ENCODE results near the gene SLFN12L.

DNA sequence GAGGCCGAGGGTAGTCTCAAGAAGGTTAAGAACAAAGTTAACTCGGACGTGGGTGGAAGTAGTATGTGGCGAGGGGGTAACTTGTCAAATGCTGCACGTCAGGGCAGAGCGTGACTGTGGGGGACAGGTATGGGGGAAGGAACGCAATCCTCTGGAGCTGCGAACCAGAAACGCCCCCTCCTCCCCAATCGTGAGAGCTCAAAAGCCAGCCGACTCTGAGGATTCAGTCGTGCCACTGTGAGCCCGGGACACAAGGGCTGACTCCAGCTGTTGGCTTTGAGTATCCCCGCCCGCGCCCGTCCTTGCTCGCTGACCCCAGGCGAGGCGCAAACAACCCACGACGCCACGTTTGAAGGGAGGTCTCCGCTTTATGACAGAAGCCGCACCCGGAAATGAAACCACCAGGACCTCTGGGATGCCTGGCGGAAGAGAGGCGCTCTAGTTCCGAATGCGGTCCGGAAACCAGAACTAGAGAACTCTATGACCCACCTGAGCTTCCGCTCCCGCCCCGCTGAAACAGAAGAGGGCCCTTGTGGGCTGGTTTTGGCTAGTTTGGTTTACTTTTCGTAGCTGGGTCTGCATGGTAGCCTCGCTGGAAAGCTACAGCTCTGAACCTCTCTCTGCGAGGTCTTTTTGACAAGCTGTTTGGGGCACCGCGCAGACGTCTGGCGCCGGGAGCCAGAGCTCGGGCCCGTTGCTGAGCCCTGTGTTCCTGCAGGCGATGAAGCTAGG, 40.9 kb upstream of the SLFN12L start, which contains the start of gene PEX12:
- TF ChIP-seq, protein P1, sequence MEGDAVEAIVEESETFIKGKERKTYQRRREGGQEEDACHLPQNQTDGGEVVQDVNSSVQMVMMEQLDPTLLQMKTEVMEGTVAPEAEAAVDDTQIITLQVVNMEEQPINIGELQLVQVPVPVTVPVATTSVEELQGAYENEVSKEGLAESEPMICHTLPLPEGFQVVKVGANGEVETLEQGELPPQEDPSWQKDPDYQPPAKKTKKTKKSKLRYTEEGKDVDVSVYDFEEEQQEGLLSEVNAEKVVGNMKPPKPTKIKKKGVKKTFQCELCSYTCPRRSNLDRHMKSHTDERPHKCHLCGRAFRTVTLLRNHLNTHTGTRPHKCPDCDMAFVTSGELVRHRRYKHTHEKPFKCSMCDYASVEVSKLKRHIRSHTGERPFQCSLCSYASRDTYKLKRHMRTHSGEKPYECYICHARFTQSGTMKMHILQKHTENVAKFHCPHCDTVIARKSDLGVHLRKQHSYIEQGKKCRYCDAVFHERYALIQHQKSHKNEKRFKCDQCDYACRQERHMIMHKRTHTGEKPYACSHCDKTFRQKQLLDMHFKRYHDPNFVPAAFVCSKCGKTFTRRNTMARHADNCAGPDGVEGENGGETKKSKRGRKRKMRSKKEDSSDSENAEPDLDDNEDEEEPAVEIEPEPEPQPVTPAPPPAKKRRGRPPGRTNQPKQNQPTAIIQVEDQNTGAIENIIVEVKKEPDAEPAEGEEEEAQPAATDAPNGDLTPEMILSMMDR (IDR thresholded peaks at IDR 0.05), result no peak
- TF ChIP-seq POLR2A (IDR thresholded peaks at IDR 0.05), result peak; percentile 86
